ENCODE measurements around the gene MEX3C. TPM values are rescaled to one million over a fixed set of nuclear protein-coding genes. Genes with fewer than 3 reads are reported as not detected.

Gene MEX3C
- total RNA-seq, 1 experiment from 2014 or later, result 86.9 TPM

DNA sequence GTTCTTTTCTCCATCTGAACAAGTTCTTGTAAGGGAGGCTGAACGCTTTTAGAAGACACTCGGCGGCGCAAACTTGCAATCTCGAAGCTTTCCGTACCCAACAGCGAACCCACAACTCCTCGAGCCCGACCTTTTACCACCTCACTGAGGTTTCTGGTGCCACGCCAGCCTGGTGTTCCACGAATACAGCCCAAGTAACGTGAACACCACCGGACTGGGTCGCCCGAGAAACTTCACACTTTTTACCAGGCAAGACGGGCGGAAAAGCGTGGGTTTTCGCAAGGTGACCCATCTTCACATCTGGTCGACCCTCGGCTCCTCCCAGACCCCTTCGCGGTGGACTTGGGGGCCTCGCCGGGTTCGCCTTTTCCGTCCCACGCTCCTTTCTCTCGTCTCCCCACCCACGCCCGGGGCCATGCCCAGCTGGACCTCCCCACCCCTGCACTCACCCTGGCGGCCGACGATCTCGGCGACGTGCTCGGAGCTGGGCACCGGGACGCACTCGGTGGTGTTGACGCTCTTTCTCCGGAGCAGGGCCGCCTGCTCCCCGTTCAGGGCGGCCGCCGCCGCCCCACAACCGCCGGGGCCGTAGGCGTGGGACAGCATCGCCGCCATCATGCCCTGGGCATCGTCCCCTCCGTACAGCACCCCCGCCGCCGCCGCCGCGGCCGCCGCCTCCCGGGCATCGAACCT, 1.2 kb downstream of the MEX3C start:
- CTCF ChIA-PET, result no interaction called here
- BruUV-seq (replicated peaks), result TSS peak; percentile 92
- H3K27ac Mint-ChIP-seq (ENCODE audit: unreplicated experiment), result peak overlapping the region; percentile 81
- H3K4me3 Mint-ChIP-seq (ENCODE audit: low read depth, unreplicated experiment), result peak overlapping the region; percentile 80
- H3K4me1 Mint-ChIP-seq (ENCODE audit: low read depth, unreplicated experiment), result peaks cover 12% of the 10 kb centered on the region
- TF ChIP-seq, protein P1, sequence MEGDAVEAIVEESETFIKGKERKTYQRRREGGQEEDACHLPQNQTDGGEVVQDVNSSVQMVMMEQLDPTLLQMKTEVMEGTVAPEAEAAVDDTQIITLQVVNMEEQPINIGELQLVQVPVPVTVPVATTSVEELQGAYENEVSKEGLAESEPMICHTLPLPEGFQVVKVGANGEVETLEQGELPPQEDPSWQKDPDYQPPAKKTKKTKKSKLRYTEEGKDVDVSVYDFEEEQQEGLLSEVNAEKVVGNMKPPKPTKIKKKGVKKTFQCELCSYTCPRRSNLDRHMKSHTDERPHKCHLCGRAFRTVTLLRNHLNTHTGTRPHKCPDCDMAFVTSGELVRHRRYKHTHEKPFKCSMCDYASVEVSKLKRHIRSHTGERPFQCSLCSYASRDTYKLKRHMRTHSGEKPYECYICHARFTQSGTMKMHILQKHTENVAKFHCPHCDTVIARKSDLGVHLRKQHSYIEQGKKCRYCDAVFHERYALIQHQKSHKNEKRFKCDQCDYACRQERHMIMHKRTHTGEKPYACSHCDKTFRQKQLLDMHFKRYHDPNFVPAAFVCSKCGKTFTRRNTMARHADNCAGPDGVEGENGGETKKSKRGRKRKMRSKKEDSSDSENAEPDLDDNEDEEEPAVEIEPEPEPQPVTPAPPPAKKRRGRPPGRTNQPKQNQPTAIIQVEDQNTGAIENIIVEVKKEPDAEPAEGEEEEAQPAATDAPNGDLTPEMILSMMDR (IDR thresholded peaks at IDR 0.05; ENCODE audit: unreplicated experiment), result no peak
- H3K36me3 Mint-ChIP-seq (ENCODE audit: insufficient read depth, unreplicated experiment), result peaks cover 62% of the 10 kb centered on the region
- H3K27me3 Mint-ChIP-seq (ENCODE audit: unreplicated experiment), result no peaks in the 10 kb centered on the region
- DNase-seq, result peak; percentile 28
- no peaks in the 10 kb centered on the region for H3K9me3 Mint-ChIP-seq (ENCODE audit: low read depth, unreplicated experiment)
- intact Hi-C loops (cut with micrococcal nuclease; ENCODE audit: unreplicated experiment), result loop anchor here (5.0 to 10.0 kb wide), 2 partner anchors 341 to 371 kb away; partner anchors contain the start of gene MRO

DNA sequence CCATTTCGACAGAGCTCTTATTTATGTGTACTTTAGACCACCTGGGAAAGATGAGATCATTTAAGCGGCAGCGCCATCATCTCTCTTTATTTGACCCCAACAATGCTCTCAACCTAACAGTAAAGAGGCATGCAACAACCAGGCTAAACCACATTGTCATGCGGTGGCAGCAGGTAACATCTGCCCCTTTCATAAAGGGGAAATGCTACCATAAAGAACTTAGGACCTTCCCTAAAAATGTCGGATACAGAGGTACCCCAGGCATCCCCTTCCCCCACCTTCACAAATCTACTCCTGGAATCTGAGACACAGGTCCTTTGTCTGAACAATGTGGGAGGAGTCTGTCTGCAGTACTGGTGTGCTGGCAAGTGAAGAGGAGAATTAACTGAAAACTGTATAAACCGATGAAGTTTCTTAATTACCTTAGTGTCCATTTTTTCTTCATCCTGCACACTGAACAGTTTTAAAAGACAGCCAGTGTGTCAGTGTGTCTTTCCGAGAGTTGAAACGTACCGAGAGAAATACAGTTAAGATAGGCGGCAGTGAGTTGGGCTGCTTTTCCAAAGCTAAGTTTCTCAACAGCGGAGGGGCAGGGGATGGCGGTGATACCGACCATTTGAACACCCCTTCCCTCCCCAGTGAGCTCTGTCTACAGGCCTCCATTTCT, 1.9 kb downstream of the MEX3C start:
- Mint-ChIP-seq H3K4me3 (ENCODE audit: low read depth, unreplicated experiment) (peak overlapping the region; percentile 80), H3K9me3 (ENCODE audit: low read depth, unreplicated experiment) (no peaks in the 10 kb centered on the region), H3K36me3 (ENCODE audit: insufficient read depth, unreplicated experiment) (peaks cover 64% of the 10 kb centered on the region), H3K27ac (ENCODE audit: unreplicated experiment) (peak overlapping the region; percentile 81), H3K4me1 (ENCODE audit: low read depth, unreplicated experiment) (peaks cover 17% of the 10 kb centered on the region), H3K27me3 (ENCODE audit: unreplicated experiment) (no peaks in the 10 kb centered on the region)
- intact Hi-C loops (cut with micrococcal nuclease; ENCODE audit: unreplicated experiment), result loop anchor here (2.0 to 10.0 kb wide), 5 partner anchors 41 to 371 kb away; partner anchors contain the start of gene MRO
- DNase-seq, result peak; percentile 70
- TF ChIP-seq, protein P1 (IDR thresholded peaks at IDR 0.05; ENCODE audit: unreplicated experiment), result no peak
- CTCF ChIA-PET, result interaction anchor here (1.0 to 1.2 kb wide), 2 partner anchors 9 to 40 kb away, joined by 3 to 4 read pairs; no protein-coding TSS in a partner anchor
- no TSS peak for BruUV-seq (replicated peaks)

DNA sequence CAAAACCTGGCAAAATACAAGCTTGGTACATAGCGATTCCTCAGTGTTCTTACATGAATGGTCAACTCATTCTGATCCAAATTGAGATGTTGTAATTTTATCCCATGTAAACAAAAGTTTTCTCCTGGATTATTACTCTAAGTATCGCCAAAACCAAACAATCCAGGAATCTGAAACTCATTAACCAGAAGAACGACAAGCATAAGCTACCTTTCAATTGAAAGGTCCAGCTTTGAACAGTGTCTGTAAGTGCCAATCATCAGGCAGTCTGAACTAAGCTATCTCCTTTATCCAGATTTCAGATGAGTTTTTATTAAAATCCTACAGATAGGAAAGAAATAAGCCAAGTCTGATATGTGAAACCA, 2.4 kb downstream of the MEX3C start:
- H3K4me3 Mint-ChIP-seq (ENCODE audit: low read depth, unreplicated experiment), result peak overlapping the region; percentile 80

DNA sequence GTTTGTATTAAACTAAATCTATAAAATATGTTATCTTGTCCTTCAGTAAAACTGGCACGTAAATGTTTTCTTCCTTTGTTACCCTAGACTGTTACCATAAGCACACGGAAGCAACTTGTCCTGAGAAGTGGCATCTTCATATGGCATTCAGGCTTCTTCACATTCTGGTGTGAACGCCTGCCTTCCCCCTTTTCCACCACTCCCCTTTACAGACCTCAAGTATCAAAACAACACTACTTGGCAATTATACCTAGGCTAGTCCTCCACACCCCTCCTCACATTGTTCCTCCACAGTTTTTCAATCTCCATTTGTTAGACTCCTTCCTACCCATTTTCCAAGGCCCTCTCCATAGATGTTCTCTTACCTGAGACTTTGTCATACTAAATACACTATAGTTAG, 2.9 kb downstream of the MEX3C start:
- TF ChIP-seq, protein P1 (IDR thresholded peaks at IDR 0.05; ENCODE audit: unreplicated experiment), result no peak
- Mint-ChIP-seq H3K4me1 (ENCODE audit: low read depth, unreplicated experiment) (peaks cover 17% of the 10 kb centered on the region), H3K27ac (ENCODE audit: unreplicated experiment) (peak overlapping the region; percentile 81), H3K27me3 (ENCODE audit: unreplicated experiment) (no peaks in the 10 kb centered on the region), H3K36me3 (ENCODE audit: insufficient read depth, unreplicated experiment) (peaks cover 64% of the 10 kb centered on the region), H3K9me3 (ENCODE audit: low read depth, unreplicated experiment) (no peaks in the 10 kb centered on the region), H3K4me3 (ENCODE audit: low read depth, unreplicated experiment) (peak overlapping the region; percentile 80)
- CTCF ChIA-PET, result interaction anchor here (1.2 kb wide), 1 partner anchor 41 kb away, joined by 4 read pairs; no protein-coding TSS in a partner anchor
- DNase-seq, result no peak
- intact Hi-C loops (cut with micrococcal nuclease; ENCODE audit: unreplicated experiment), result loop anchor here (2.0 to 10.0 kb wide), 5 partner anchors 42 to 370 kb away; partner anchors contain the start of gene MRO
- BruUV-seq (replicated peaks), result no TSS peak

More for the DNA sequence above, 2.4 kb downstream of the MEX3C start:
- no peaks in the 10 kb centered on the region for H3K27me3 Mint-ChIP-seq (ENCODE audit: unreplicated experiment)
- peaks cover 17% of the 10 kb centered on the region for H3K4me1 Mint-ChIP-seq (ENCODE audit: low read depth, unreplicated experiment)
- DNase-seq, result no peak
- CTCF ChIA-PET, result interaction anchor here (1.0 to 1.2 kb wide), 2 partner anchors 8 to 41 kb away, joined by 3 to 4 read pairs; no protein-coding TSS in a partner anchor
- TF ChIP-seq, protein P1 (IDR thresholded peaks at IDR 0.05; ENCODE audit: unreplicated experiment), result no peak
- BruUV-seq (replicated peaks), result TSS peak; percentile 21
- peak overlapping the region; percentile 81 for H3K27ac Mint-ChIP-seq (ENCODE audit: unreplicated experiment)
- H3K36me3 Mint-ChIP-seq (ENCODE audit: insufficient read depth, unreplicated experiment), result peaks cover 64% of the 10 kb centered on the region
- no peaks in the 10 kb centered on the region for H3K9me3 Mint-ChIP-seq (ENCODE audit: low read depth, unreplicated experiment)
- intact Hi-C loops (cut with micrococcal nuclease; ENCODE audit: unreplicated experiment), result loop anchor here (2.0 to 10.0 kb wide), 5 partner anchors 42 to 370 kb away; partner anchors contain the start of gene MRO

Data from Calu3 (cell line).